Measurements from ENCODE around the gene HOXD12.

Gene HOXD12

GRCh38 chr2:176096243-176096985, 3.2 kb upstream of the HOXD12 start:
- no peaks in the 10 kb centered on the region for H3K79me2 ChIP-seq (ENCODE audit: insufficient read depth, low read length)
- peaks cover 12% of the 10 kb centered on the region for H3K4me1 ChIP-seq (ENCODE audit: insufficient read depth, low read length, severe bottlenecking)
- no peak overlapping the region for H3K27ac ChIP-seq (ENCODE audit: low read depth, low read length, poor library complexity, severe bottlenecking)
- peak overlapping the region; percentile 70 for H3K4me2 ChIP-seq (ENCODE audit: low read length)
- TF ChIP-seq CTCF (IDR thresholded peaks at IDR 0.05; ENCODE audit: low read length): no peak
- no peak for TF ChIP-seq EZH2 (IDR thresholded peaks at IDR 0.05; ENCODE audit: borderline replicate concordance, low read length)
- no peaks in the 10 kb centered on the region for H3K27me3 ChIP-seq (ENCODE audit: insufficient read depth, low read length)
- H3K4me3 ChIP-seq (ENCODE audit: low read depth, low read length, poor library complexity, severe bottlenecking): peak overlapping the region; percentile 56
- no peaks in the 10 kb centered on the region for H3F3A ChIP-seq (ENCODE audit: insufficient read depth, low read length)
- H2AFZ ChIP-seq (ENCODE audit: low read length): no peak overlapping the region
- peak overlapping the region; percentile 56; the same call in 1 of the 2 replicates for H3K9ac ChIP-seq (ENCODE audit: low read length)
- H3K36me3 ChIP-seq (ENCODE audit: insufficient read depth, low read length): no peaks in the 10 kb centered on the region
- H3K9me2 ChIP-seq (ENCODE audit: low read depth, low read length): no peaks in the 10 kb centered on the region
- H4K20me1 ChIP-seq (ENCODE audit: insufficient read depth, low read length): no peaks in the 10 kb centered on the region
- H3K9me3 ChIP-seq (ENCODE audit: low read length): no peaks in the 10 kb centered on the region

GRCh38 chr2:176096986-176097819, 2.4 kb upstream of the HOXD12 start:
- Histone ChIP-seq H3K9me3 (ENCODE audit: low read length) (no peaks in the 10 kb centered on the region), H3K4me3 (ENCODE audit: low read depth, low read length, poor library complexity, severe bottlenecking) (peak overlapping the region; percentile 56), H3K36me3 (ENCODE audit: insufficient read depth, low read length) (no peaks in the 10 kb centered on the region), H3K4me2 (ENCODE audit: low read length) (peak overlapping the region; percentile 70), H4K20me1 (ENCODE audit: insufficient read depth, low read length) (no peaks in the 10 kb centered on the region), H3K79me2 (ENCODE audit: insufficient read depth, low read length) (no peaks in the 10 kb centered on the region), H3K4me1 (ENCODE audit: insufficient read depth, low read length, severe bottlenecking) (peaks cover 12% of the 10 kb centered on the region), H3F3A (ENCODE audit: insufficient read depth, low read length) (no peaks in the 10 kb centered on the region), H3K27ac (ENCODE audit: low read depth, low read length, poor library complexity, severe bottlenecking) (no peak overlapping the region), H2AFZ (ENCODE audit: low read length) (peak overlapping the region; percentile 31; the same call in 1 of the 2 replicates), H3K9me2 (ENCODE audit: low read depth, low read length) (no peaks in the 10 kb centered on the region), H3K27me3 (ENCODE audit: insufficient read depth, low read length) (no peaks in the 10 kb centered on the region), H3K9ac (ENCODE audit: low read length) (peak overlapping the region; percentile 56; the same call in 1 of the 2 replicates)
- peak; percentile 77 for TF ChIP-seq CTCF (IDR thresholded peaks at IDR 0.05; ENCODE audit: low read length)
- no peak for TF ChIP-seq EZH2 (IDR thresholded peaks at IDR 0.05; ENCODE audit: borderline replicate concordance, low read length)

- no peaks in the 10 kb centered on the region for H3K27me3 ChIP-seq (ENCODE audit: insufficient read depth, low read length)
- no peaks in the 10 kb centered on the region for H3K9me3 ChIP-seq (ENCODE audit: low read length)
- peak overlapping the region; percentile 70 for H3K4me2 ChIP-seq (ENCODE audit: low read length)
- TF ChIP-seq EZH2 (IDR thresholded peaks at IDR 0.05; ENCODE audit: borderline replicate concordance, low read length): no peak
- TF ChIP-seq CTCF (IDR thresholded peaks at IDR 0.05; ENCODE audit: low read length): no peak
- H3K27ac ChIP-seq (ENCODE audit: low read depth, low read length, poor library complexity, severe bottlenecking): no peak overlapping the region
- no peaks in the 10 kb centered on the region for H3K9me2 ChIP-seq (ENCODE audit: low read depth, low read length)
- no peaks in the 10 kb centered on the region for H3F3A ChIP-seq (ENCODE audit: insufficient read depth, low read length)
- no peak overlapping the region for H2AFZ ChIP-seq (ENCODE audit: low read length)
- H3K4me3 ChIP-seq (ENCODE audit: low read depth, low read length, poor library complexity, severe bottlenecking): no peak overlapping the region
- H3K79me2 ChIP-seq (ENCODE audit: insufficient read depth, low read length): no peaks in the 10 kb centered on the region
- peaks cover 12% of the 10 kb centered on the region for H3K4me1 ChIP-seq (ENCODE audit: insufficient read depth, low read length, severe bottlenecking)
- H3K9ac ChIP-seq (ENCODE audit: low read length): no peak overlapping the region
- no peaks in the 10 kb centered on the region for H3K36me3 ChIP-seq (ENCODE audit: insufficient read depth, low read length)
- no peaks in the 10 kb centered on the region for H4K20me1 ChIP-seq (ENCODE audit: insufficient read depth, low read length)
These were observed 1.7 kb upstream of the HOXD12 start for GRCh38 chr2:176097820-176098365.
